Stimulated activated effector memory CD8-positive, alpha-beta T cell treated with anti-CD3 and anti-CD28 coated beads, Interleukin-12 subunit alpha, Interleukin-12 subunit beta, amount 100 ng/mL, for 72 hours (primary cell): ENCODE results near the gene TPSG1.
"Not testable (repeated sequence)": the region's sequence is repeated elsewhere in the genome, so short reads cannot be mapped to it uniquely, and the experiment has no call there.

Source experiments
- ATAC-seq: fragments of 150-1000 bp; cut with Tn5 transposase; 2 replicates; pipeline ENCODE4 v1.10.0; 2021
- DNase-seq, 2 donors: peaks; one replicate each; pipeline ENCODE4 v3.0.0; 2021 to 2022; ENCODE audit warnings: low spot score in 2 of 2
- H3K27ac Mint-ChIP-seq: one replicate; pipeline ENCODE4 v1.8.0; 2022; ENCODE audit warnings: mild to moderate bottlenecking, mixed read lengths
- H3K36me3 Mint-ChIP-seq: one replicate; pipeline ENCODE4 v1.8.0; 2022; ENCODE audit warnings: mild to moderate bottlenecking, mixed read lengths
- H3K4me1 Mint-ChIP-seq: one replicate; pipeline ENCODE4 v1.8.0; 2022; ENCODE audit warnings: mixed read lengths
- H3K4me3 Mint-ChIP-seq: one replicate; pipeline ENCODE4 v1.8.0; 2022; ENCODE audit warnings: mild to moderate bottlenecking, mixed read lengths
- H3K9me3 Mint-ChIP-seq: one replicate; pipeline ENCODE4 v1.8.0; 2022; ENCODE audit warnings: mixed read lengths

The TPSG1 gene

DNA sequence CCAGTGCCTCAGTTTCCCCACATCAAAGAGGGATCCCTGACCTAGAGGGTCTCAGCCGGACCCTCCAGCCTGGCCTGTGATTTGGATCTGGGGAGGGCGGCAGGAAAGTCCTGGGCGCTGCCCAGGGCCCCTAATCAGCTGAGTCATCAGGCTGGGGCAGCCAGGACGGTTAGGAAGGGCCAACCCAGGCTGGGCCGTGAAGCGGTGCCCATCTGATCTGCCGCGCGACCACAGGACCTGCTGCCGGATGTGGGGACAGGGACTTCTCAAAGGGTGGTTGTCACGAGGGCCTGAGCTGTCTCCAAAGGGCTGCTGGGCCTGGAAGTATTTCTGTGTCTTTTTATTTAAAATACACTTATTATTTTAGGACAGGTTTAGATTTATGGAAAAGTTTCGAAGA, 19.8 kb upstream of the TPSG1 start:
- no peaks in the 10 kb centered on the region for H3K36me3 Mint-ChIP-seq
- no peaks in the 10 kb centered on the region for H3K9me3 Mint-ChIP-seq
- ATAC-seq (peak; percentile 57), DNase-seq (no peak)
- H3K4me1 Mint-ChIP-seq: peaks cover 6% of the 10 kb centered on the region
- H3K4me3 Mint-ChIP-seq: no peak overlapping the region
- peak overlapping the region; percentile 60 for H3K27ac Mint-ChIP-seq

DNA sequence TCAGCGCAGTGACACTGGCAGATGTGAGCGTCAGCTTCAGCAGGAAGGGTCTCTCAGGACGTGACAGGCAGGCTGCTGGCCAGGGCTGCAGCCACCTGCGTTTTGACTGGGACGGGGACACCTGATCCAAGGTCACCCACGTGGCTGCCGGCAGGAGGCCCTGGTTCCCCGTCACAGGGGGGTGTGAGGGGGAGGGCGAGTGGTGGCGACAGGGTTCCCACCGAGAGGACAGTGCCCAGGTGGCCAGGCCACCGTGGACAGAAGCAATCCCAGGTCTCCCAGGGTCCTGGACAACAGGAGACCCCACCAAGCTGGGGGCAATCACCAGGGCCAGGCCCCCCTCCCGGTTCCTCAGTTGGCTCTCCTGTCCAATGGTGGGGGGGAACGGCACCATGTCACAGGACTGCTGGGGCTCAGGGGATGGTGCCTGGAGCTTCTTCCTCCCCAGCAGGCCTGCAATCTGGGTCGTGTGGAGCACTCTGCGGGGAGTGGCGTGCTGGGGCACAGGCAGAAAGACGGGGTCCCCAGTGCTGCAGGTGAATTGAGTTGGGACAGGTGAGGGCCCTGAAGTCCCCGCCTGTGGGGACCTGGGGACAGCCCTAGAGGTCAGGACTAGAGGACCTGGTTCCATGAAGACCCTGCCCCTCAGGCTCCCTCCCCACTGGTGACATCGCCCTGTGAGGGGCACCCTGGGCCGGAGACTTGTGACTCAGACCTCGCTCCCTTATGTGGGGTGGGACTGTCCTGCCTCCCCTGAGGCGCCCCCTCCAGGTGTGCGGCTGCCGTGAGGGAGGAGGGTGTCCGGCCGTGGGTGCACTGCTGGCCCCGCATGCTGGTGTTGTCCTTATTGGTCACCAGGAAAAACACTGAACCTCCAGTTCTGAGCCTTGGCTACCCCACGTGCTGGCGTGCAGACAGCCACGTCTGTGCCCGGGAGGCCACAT, 19.1 kb upstream of the TPSG1 start:
- H3K4me3 Mint-ChIP-seq, H3K9me3 Mint-ChIP-seq, H3K4me1 Mint-ChIP-seq, H3K36me3 Mint-ChIP-seq, H3K27ac Mint-ChIP-seq, DNase-seq, ATAC-seq: not testable (repeated sequence)

DNA sequence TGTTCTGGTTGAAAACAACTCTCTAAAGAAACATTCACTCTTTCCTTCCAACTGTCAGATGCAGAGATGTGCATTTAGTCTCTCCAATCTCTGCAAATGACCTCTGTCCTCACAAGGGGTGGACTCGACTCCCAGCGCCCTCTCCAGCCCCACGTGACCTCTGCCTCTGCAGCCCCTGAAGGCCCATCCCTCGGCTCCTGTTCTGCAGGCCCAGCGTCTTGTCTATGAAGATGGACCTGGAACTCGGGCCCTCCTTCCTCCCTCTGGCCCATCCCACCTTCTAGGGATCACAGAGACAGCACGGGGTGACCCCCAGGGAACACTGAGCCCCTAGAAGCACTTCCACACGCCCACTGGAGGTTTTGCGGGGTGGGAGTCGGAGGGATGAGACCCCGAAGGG, 18.3 kb upstream of the TPSG1 start:
- not testable (repeated sequence) for H3K4me3 Mint-ChIP-seq, H3K9me3 Mint-ChIP-seq, H3K36me3 Mint-ChIP-seq, H3K4me1 Mint-ChIP-seq, ATAC-seq, H3K27ac Mint-ChIP-seq, DNase-seq

DNA sequence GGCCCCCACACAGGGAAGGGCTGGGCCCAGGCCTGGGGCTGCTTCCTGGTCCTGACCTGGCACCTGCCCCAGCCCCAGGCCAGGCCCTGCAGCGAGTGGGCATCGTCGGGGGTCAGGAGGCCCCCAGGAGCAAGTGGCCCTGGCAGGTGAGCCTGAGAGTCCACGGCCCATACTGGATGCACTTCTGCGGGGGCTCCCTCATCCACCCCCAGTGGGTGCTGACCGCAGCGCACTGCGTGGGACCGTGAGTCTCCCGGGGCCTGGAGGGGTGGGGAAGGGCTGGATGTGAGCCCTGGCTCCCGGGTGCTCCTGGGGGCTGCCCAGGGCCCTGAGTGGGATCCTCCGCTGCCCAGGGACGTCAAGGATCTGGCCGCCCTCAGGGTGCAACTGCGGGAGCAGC, 16.0 kb upstream of the TPSG1 start:
- not testable (repeated sequence) for H3K36me3 Mint-ChIP-seq, ATAC-seq, H3K9me3 Mint-ChIP-seq, DNase-seq, H3K4me1 Mint-ChIP-seq, H3K4me3 Mint-ChIP-seq, H3K27ac Mint-ChIP-seq

DNA sequence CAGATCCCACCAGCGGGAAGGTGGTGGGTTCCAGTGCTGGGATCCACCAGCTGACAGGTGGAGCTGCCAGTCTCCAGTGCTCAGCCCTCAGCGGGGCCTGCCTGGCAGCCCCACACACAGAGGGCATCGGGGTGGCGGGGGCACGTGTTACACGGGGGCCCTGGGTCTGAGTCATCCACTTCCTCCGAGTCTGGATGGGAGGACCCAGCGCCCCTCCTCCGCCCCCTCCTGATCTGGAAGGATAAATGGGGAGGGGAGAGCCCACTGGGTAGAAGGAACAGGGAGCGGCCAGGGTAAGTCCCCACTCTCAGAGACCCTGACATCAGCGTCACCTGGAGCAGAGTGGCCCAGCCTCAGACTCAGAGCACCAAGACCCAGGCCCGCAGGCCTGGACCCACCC, 15.4 kb upstream of the TPSG1 start, which contains the start of gene TPSAB1:
Gene TPSAB1, plus strand, starts transcription at position 270 of the 400 bp plus-strand sequence. CDS start 234 bp downstream, outside the sequence.
- not testable (repeated sequence) for ATAC-seq, H3K4me1 Mint-ChIP-seq, DNase-seq, H3K36me3 Mint-ChIP-seq, H3K27ac Mint-ChIP-seq, H3K9me3 Mint-ChIP-seq, H3K4me3 Mint-ChIP-seq

DNA sequence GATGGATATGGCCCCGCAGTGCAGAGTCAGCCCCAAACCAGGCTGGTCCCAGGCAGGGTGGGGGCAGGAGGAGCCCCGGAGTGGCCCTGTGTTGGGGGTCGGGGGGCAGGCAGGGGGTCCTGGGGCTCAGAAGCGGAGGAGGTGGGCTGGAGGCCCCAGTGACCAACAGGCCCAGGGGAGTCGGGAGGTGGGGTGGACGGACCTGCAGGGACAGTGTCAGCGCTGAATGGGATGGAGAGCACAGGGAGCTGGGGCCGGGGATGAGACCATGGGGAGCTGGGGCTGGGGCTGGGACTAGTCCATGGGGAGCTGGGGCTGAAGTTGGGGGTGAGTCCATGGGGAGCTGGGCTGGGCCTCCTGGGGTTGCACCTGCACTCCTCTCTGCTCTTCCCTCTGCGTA, 14.5 kb upstream of the TPSG1 start:
- not testable (repeated sequence) for DNase-seq, H3K9me3 Mint-ChIP-seq

DNA sequence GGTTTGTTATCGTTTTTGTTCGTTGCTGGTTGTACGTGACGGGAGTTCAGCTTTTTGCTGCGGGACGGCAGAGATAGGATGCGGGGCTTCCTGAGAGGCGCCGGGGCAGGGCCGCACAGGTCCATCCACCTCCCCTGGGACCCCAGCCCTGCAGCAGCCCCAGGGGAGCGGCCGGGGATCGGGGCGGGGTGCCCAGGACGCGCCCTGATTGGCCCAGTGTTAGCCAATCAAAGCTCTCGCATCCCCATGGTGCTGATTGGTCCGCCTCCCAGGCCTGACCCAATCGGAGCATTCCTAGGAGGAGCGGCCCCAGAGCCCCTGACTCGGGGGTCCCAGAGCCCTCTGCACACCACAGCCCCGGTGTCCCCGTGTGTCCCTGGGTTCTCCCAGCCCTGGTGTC, 13.8 kb upstream of the TPSG1 start:
- not testable (repeated sequence) for DNase-seq, H3K36me3 Mint-ChIP-seq

More for the DNA sequence above, 14.5 kb upstream of the TPSG1 start:
- H3K4me1 Mint-ChIP-seq, H3K4me3 Mint-ChIP-seq, H3K27ac Mint-ChIP-seq, ATAC-seq, H3K36me3 Mint-ChIP-seq: not testable (repeated sequence)

DNA sequence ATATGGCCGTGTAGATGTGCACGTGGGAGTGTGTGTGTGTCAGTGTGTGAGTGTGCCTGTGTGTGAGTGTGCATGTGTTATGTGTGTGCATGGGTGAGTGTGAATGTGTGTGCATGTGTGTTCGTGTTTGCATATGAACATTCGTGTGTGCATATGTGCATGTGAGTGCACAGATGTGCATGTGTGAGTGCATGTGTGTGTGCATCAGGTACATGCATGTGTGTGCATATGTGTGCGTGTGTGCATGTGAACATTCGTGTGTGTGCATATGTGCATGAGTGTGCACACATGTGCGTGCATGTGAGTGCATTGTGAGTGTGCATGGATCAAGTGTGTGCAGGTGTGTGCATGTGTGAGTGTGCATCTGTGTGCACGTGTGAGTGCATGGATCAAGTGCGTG, 12.9 kb upstream of the TPSG1 start:
- Mint-ChIP-seq H3K9me3 (no peaks in the 10 kb centered on the region), H3K27ac (no peak overlapping the region), H3K36me3 (no peaks in the 10 kb centered on the region), H3K4me3 (no peak overlapping the region), H3K4me1 (no peaks in the 10 kb centered on the region)
- DNase-seq (no peak), ATAC-seq (no peak)

More for the DNA sequence above, 13.8 kb upstream of the TPSG1 start:
- not testable (repeated sequence) for H3K4me3 Mint-ChIP-seq, H3K9me3 Mint-ChIP-seq, H3K27ac Mint-ChIP-seq, ATAC-seq, H3K4me1 Mint-ChIP-seq

DNA sequence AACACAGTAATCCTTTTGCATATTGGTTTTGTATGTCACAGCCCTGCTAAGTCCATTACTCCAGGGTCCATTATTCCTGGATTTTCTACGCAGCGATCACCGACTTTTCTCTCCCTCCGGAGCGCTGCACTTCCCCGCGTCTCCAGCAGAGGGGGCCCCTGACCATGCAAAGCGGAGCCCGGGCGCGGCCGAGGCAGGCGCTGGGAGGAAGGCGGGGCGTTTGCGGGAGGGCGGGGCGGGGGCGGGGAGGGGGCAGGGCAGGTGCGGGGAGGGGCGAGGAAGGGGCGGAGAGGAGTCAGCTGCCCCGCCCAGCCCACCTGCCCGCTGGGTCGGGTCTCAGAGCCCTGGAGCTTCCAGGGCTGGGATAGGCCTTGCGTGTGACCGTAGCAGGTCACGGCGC, 11.6 kb upstream of the TPSG1 start:
- H3K36me3 Mint-ChIP-seq, H3K27ac Mint-ChIP-seq, H3K4me1 Mint-ChIP-seq, H3K9me3 Mint-ChIP-seq, H3K4me3 Mint-ChIP-seq, DNase-seq: not testable (repeated sequence)
- peak; percentile 43 for ATAC-seq

DNA sequence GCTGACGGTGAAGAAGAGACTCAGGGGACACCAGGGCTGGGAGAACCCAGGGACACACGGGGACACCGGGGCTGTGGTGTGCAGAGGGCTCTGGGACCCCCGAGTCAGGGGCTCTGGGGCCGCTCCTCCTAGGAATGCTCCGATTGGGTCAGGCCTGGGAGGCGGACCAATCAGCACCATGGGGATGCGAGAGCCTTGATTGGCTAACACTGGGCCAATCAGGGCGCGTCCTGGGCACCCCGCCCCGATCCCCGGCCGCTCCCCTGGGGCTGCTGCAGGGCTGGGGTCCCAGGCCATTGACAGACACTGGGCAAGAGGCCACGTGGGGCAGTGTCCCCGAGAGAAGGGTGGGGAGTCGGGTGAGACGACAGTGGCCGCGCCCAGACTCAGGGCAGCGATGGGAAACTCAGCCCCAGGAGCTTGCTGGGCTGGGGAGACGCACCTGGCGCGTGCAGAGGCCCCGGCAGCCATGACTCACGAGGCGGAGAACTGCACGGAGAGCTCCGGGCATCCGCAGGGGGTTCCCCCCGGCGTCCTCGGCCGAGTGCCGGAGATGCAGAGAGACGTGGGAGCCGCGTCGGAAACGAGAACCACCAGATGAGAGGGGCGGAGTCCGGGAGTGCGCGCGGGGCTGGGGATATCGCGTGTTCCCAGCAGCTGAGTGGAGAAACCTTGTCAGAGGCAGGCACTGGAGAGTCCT, 7.1 kb upstream of the TPSG1 start:
- not testable (repeated sequence) for H3K4me1 Mint-ChIP-seq, H3K9me3 Mint-ChIP-seq, DNase-seq, H3K4me3 Mint-ChIP-seq, H3K27ac Mint-ChIP-seq, H3K36me3 Mint-ChIP-seq
- peak; percentile 20 for ATAC-seq

DNA sequence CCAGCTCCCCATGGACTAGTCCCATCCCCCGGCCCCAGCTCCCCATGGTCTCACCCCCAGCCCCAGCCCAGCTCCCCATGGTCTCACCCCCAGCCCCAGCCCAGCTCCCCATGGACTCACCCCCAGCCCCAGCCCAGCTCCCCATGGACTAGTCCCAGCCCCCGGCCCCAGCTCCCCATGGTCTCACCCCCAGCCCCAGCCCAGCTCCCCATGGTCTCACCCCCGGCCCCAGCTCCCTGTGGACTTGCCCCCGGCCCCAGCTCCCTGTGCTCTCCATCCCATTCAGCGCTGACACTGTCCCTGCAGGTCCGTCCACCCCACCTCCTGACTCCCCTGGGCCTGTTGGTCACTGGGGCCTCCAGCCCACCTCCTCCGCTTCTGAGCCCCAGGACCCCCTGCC, 6.2 kb upstream of the TPSG1 start:
- not testable (repeated sequence) for H3K36me3 Mint-ChIP-seq, H3K27ac Mint-ChIP-seq, ATAC-seq, H3K4me3 Mint-ChIP-seq, H3K9me3 Mint-ChIP-seq, DNase-seq, H3K4me1 Mint-ChIP-seq

DNA sequence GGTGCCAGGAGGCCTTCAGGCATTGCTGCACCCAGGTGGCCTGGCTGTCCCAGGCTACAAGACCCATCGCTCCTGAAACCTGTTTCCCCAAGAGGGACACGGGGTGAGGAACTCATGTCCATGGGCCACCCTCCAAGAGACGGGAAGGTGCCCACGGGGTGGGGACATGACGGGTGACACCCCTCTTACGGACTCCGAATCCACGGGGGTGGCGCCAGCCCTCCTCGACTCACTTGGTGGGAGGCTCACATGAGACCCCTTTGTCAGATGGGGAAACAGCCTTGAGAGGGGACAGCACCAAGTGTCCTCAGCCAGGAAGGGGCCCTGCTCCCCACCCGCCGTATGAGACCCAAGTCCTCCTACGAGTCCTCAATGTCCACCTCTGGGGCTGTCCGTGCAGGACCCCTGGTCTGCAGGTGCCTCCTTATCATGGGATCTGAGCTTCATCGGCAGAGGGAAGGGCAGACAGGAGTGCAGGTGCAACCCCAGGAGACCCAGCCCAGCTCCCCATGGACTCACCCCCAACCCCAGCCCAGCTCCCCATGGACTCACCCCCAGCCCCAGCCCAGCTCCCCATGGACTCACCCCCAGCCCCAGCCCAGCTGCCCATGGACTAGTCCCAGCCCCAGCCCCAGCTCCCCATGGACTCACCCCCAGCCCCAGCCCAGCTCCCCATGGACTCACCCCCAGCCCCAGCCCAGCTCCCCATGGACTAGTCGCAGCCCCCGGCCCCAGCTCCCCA, 5.6 kb upstream of the TPSG1 start:
- H3K9me3 Mint-ChIP-seq, DNase-seq, H3K4me3 Mint-ChIP-seq, H3K4me1 Mint-ChIP-seq, H3K27ac Mint-ChIP-seq, ATAC-seq, H3K36me3 Mint-ChIP-seq: not testable (repeated sequence)

DNA sequence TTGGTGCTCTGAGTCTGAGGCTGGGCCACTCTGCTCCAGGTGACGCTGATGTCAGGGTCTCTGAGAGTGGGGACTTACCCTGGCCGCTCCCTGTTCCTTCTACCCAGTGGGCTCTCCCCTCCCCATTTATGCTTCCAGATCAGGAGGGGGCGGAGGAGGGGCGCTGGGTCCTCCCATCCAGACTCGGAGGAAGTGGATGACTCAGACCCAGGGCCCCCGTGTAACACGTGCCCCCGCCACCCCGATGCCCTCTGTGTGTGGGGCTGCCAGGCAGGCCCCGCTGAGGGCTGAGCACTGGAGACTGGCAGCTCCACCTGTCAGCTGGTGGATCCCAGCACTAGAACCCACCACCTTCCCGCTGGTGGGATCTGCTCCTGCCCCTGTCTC, 5.0 kb upstream of the TPSG1 start, which contains the start of gene TPSB2:
Gene TPSB2, minus strand, starts transcription at position 101 of the 387 bp plus-strand sequence. CDS start 233 bp downstream, outside the sequence.
- H3K4me1 Mint-ChIP-seq, H3K4me3 Mint-ChIP-seq, H3K9me3 Mint-ChIP-seq, ATAC-seq, H3K36me3 Mint-ChIP-seq, DNase-seq, H3K27ac Mint-ChIP-seq: not testable (repeated sequence)

DNA sequence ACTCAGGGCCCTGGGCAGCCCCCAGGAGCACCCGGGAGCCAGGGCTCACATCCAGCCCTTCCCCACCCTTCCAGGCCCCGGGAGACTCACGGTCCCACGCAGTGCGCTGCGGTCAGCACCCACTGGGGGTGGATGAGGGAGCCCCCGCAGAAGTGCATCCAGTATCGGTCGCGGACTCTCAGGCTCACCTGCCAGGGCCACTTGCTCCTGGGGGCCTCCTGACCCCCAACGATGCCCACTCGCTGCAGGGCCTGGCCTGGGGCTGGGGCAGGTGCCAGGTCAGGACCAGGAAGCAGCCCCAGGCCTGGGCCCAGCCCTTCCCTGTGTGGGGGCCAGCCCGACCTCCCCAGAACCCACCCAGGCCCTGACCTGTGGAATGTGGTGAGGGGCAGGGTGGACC, 4.4 kb upstream of the TPSG1 start:
- not testable (repeated sequence) for H3K36me3 Mint-ChIP-seq, H3K4me3 Mint-ChIP-seq, H3K27ac Mint-ChIP-seq, H3K4me1 Mint-ChIP-seq, H3K9me3 Mint-ChIP-seq, ATAC-seq, DNase-seq

DNA sequence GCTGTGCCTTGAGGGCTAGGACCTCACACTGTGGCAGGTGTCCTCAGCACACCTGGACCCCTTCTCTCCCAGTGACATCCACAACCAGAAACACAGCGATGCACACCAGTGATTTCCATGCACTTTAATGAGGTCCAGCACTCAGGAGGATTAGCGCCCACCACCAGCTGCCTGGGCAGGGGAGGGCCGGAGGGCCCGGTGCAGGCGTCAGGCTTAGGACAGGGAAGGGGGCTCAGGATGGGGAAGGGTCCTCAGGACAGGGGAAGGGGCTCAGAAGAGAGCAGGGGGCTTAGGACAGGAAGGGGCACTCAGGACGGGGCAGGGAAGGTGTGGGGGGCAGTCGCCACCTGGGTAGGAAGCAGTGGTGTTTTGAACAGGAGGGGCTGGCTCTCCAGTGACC, 3.2 kb upstream of the TPSG1 start:
- not testable (repeated sequence) for H3K9me3 Mint-ChIP-seq, DNase-seq, ATAC-seq, H3K36me3 Mint-ChIP-seq, H3K4me3 Mint-ChIP-seq, H3K27ac Mint-ChIP-seq, H3K4me1 Mint-ChIP-seq
